H1 (cell line): Measurements from ENCODE around the gene SOS1. TPM values are rescaled to one million over a fixed set of nuclear protein-coding genes. Genes with fewer than 3 reads are reported as not detected.

ENCODE experiments used
- CTCF ChIA-PET: fragments of 300-600 bp; sonication (Branson Sonifier 250); formaldehyde crosslinking; loops from one replicate; lab custom pipeline; 2021; ENCODE audit not compliant: partially characterized antibody; lab: Charles Lee
- POLR2A ChIA-PET: fragments of 300-600 bp; sonication (Branson Sonifier 250); formaldehyde crosslinking; loops from one replicate; lab custom pipeline; 2021; ENCODE audit warnings: inconsistent platforms; ENCODE audit not compliant: partially characterized antibody; lab: Charles Lee
- DNase-seq, 2 experiments: peaks; one replicate each; pipeline versions ENCODE4 v3.0.0 to v3.0.0-alpha.2; 2010 to 2022; ENCODE audit warnings: low spot score in 2 of 2, low read depth in 1 of 2, mixed read lengths in 1 of 2
- FAIRE-seq: peaks from 2 replicates; lab custom pipeline; 2011; peaks lifted over from hg19 to GRCh38; lab: Jason Lieb, UNC
- H2AFZ ChIP-seq: 2 replicates; pipeline ENCODE4 v1.8.1; 2012; ENCODE audit warnings: low read length, inconsistent platforms
- H2AK5ac ChIP-seq: 2 replicates; pipeline ENCODE4 v1.6.1; 2013; ENCODE audit warnings: low read depth, low read length
- H2BK120ac ChIP-seq: replicated peaks from 2 replicates; pipeline ENCODE3; 2013; ENCODE audit warnings: low read depth, low read length, inconsistent platforms
- H2BK12ac ChIP-seq: 2 replicates; pipeline ENCODE4 v1.6.1; 2013; ENCODE audit warnings: low read depth, low read length
- H2BK15ac ChIP-seq: 2 replicates; pipeline ENCODE4 v1.6.1; 2013; ENCODE audit warnings: low read length
- H2BK20ac ChIP-seq: 2 replicates; pipeline ENCODE4 v1.6.1; 2013; ENCODE audit warnings: low read length
- H2BK5ac ChIP-seq: 2 replicates; pipeline ENCODE4 v1.6.1; 2013; ENCODE audit warnings: low read depth, low read length
- H3K14ac ChIP-seq: 2 replicates; pipeline ENCODE4 v1.6.1; 2013; ENCODE audit warnings: inconsistent platforms; ENCODE audit not compliant: insufficient read length
- H3K18ac ChIP-seq: 2 replicates; pipeline ENCODE4 v1.6.1; 2013; ENCODE audit warnings: low read length; ENCODE audit errors: extremely low read depth
- H3K23ac ChIP-seq: 2 replicates; pipeline ENCODE4 v1.6.1; 2013; ENCODE audit warnings: inconsistent platforms; ENCODE audit not compliant: insufficient read length
- H3K23me2 ChIP-seq: 2 replicates; pipeline ENCODE4 v1.6.1; 2013; ENCODE audit warnings: low read depth, low read length
- H3K27ac ChIP-seq: 2 replicates; pipeline ENCODE4 v1.6.1; 2011; ENCODE audit warnings: low read depth, low read length, inconsistent platforms
- H3K27me3 ChIP-seq, 4 experiments: replicated peaks in 1 of 4; 1 replicate in 1 of 4; 2 replicates in 3 of 4; pipeline versions ENCODE4 v1.6.1 to v1.8.1; 2011 to 2013; ENCODE audit warnings: low read length in 3 of 4, mild to moderate bottlenecking in 3 of 4, inconsistent platforms in 2 of 4, mixed read lengths in 2 of 4, moderate library complexity in 1 of 4; ENCODE audit not compliant: control insufficient read depth in 3 of 4, insufficient read depth in 3 of 4; ENCODE audit errors: extremely low read depth in 1 of 4
- H3K36me3 ChIP-seq, 4 experiments: 2 replicates each; pipeline versions ENCODE4 v1.6.1 to v1.8.1; 2011 to 2013; ENCODE audit warnings: mild to moderate bottlenecking in 4 of 4, low read length in 3 of 4, moderate library complexity in 2 of 4, control low read depth in 1 of 4, inconsistent platforms in 1 of 4; ENCODE audit not compliant: insufficient read depth in 4 of 4, control insufficient read depth in 2 of 4
- H3K4ac ChIP-seq: replicated peaks from 2 replicates; pipeline ENCODE3; 2013; ENCODE audit warnings: low read length, low read depth, mixed read lengths, inconsistent platforms; ENCODE audit not compliant: insufficient read length
- H3K4me1 ChIP-seq, 4 experiments: replicated peaks in 1 of 4; 1 replicate in 1 of 4; 2 replicates in 3 of 4; pipeline versions ENCODE4 v1.6.1 to v1.8.1; 2011 to 2013; ENCODE audit warnings: low read length in 3 of 4, inconsistent platforms in 2 of 4, mixed read lengths in 1 of 4; ENCODE audit not compliant: insufficient read depth in 4 of 4, control insufficient read depth in 3 of 4
- H3K4me2 ChIP-seq, 2 experiments: 2 replicates each; pipeline versions ENCODE4 v1.6.1 to v1.8.1; 2011 to 2013; ENCODE audit warnings: low read depth in 2 of 2, low read length in 2 of 2, control low read depth in 1 of 2, inconsistent platforms in 1 of 2, mild to moderate bottlenecking in 1 of 2; ENCODE audit not compliant: insufficient read depth in 1 of 2
- H3K4me3 ChIP-seq, 4 experiments: fragments of 200-600, 300-600 bp in 1 of 4; sonication (generic), shearing (Covaris generic), sonication (Bioruptor Twin) in 1 of 4; 2 replicates each; pipeline versions ENCODE4 v1.5.1 to v1.8.1; 2011 to 2016; ENCODE audit warnings: low read length in 4 of 4, low read depth in 3 of 4, control low read depth in 2 of 4, inconsistent platforms in 2 of 4, mild to moderate bottlenecking in 2 of 4, mixed read lengths in 1 of 4, moderate library complexity in 1 of 4; ENCODE audit not compliant: insufficient read depth in 2 of 4; ENCODE audit errors: extremely low read depth in 1 of 4
- H3K56ac ChIP-seq: replicated peaks from 2 replicates; pipeline ENCODE3; 2013; ENCODE audit warnings: low read depth, mild to moderate bottlenecking, mixed read lengths, low read length, inconsistent platforms; ENCODE audit not compliant: insufficient read length
- H3K79me1 ChIP-seq: 2 replicates; pipeline ENCODE4 v1.6.1; 2013; ENCODE audit warnings: low read depth, low read length, control low read depth
- H3K79me2 ChIP-seq, 2 experiments: 2 replicates each; pipeline versions ENCODE4 v1.6.1 to v1.8.1; 2012 to 2013; ENCODE audit warnings: low read length in 2 of 2, mild to moderate bottlenecking in 2 of 2, inconsistent platforms in 1 of 2; ENCODE audit not compliant: insufficient read depth in 2 of 2, control insufficient read depth in 1 of 2
- H3K9ac ChIP-seq, 4 experiments: replicated peaks in 1 of 4; 1 replicate in 1 of 4; 2 replicates in 3 of 4; pipeline versions ENCODE4 v1.6.1 to v1.8.1; 2011 to 2013; ENCODE audit warnings: low read depth in 3 of 4, low read length in 3 of 4, control low read depth in 2 of 4, mild to moderate bottlenecking in 2 of 4, moderate library complexity in 2 of 4, inconsistent platforms in 1 of 4; ENCODE audit errors: extremely low read depth in 1 of 4
- H3K9me3 ChIP-seq, 2 experiments: 2 replicates each; pipeline versions ENCODE4 v1.6.1 to v1.8.1; 2012 to 2013; ENCODE audit warnings: mild to moderate bottlenecking in 2 of 2, moderate library complexity in 2 of 2, control low read depth in 1 of 2, inconsistent platforms in 1 of 2, low read depth in 1 of 2, low read length in 1 of 2, mixed read lengths in 1 of 2; ENCODE audit not compliant: insufficient read depth in 2 of 2
- H4K20me1 ChIP-seq, 2 experiments: replicated peaks in 1 of 2; 2 replicates each; pipeline versions ENCODE3 to v1.8.1; 2011 to 2013; ENCODE audit warnings: inconsistent platforms in 2 of 2, low read length in 2 of 2, mild to moderate bottlenecking in 1 of 2; ENCODE audit not compliant: insufficient read depth in 2 of 2, control insufficient read depth in 1 of 2
- H4K5ac ChIP-seq: 2 replicates; pipeline ENCODE4 v1.6.1; 2013; ENCODE audit warnings: low read length, low read depth, mixed read lengths, inconsistent platforms; ENCODE audit not compliant: insufficient read length
- H4K8ac ChIP-seq: 2 replicates; pipeline ENCODE4 v1.8.0; 2013; ENCODE audit warnings: mild to moderate bottlenecking, moderate library complexity, low read length, inconsistent platforms; ENCODE audit not compliant: insufficient read depth; ENCODE audit errors: extremely low read depth
- H4K91ac ChIP-seq: replicated peaks from 2 replicates; pipeline ENCODE3; 2013; ENCODE audit warnings: low read length, mixed read lengths, inconsistent platforms; ENCODE audit not compliant: insufficient read length
- BCL11A ChIP-seq, 2 experiments: IDR thresholded peaks; one replicate each; pipeline ENCODE4 v1.6.1; 2011; ENCODE audit warnings: low read depth in 2 of 2, low read length in 2 of 2, mild to moderate bottlenecking in 2 of 2
- KDM4A ChIP-seq: IDR thresholded peaks from one replicate; pipeline ENCODE4 v1.7.1; 2012; ENCODE audit warnings: low read depth, mild to moderate bottlenecking, moderate library complexity, low read length, inconsistent platforms; ENCODE audit not compliant: severe bottlenecking
- RFX5 ChIP-seq: IDR thresholded peaks from 2 replicates; pipeline ENCODE4 v1.6.1; 2011; ENCODE audit warnings: low read depth, low read length, improper control_type of control experiment, borderline replicate concordance
- TEAD4 ChIP-seq: IDR thresholded peaks from 2 replicates; pipeline ENCODE4 v1.6.1; 2012; ENCODE audit warnings: low read depth, low read length, inconsistent platforms, mixed read lengths
- WGBS, 2 experiments: shearing (Covaris generic) in 1 of 2; methylation state at CpG; one replicate each; pipeline versions ENCODE4 v1.1.6 to v1.1.7; 2013 to 2015; ENCODE audit warnings: low lambda C conversion rate in 2 of 2, mixed read lengths in 2 of 2, inconsistent platforms in 1 of 2, low coverage in 1 of 2, missing lambda C conversion rate in 1 of 2; ENCODE audit not compliant: insufficient replicate concordance in 2 of 2, insufficient coverage in 1 of 2, insufficient read length in 1 of 2; ENCODE audit errors: extremely low coverage in 1 of 2, missing lambda C conversion rate in 1 of 2; 5-methylcytosine and 5-hydroxymethylcytosine counted together
- polyA plus RNA-seq, 7 experiments: library from polyadenylated mRNA; depleted of rRNA in 3 of 7; stranded (reverse) in 5 of 7; unstranded in 2 of 7; fragments of >200 nt in 5 of 7; fragments of 200-250 nt in 2 of 7; gene quantifications; 1 replicate in 5 of 7; 2 replicates in 1 of 7; 4 replicates in 1 of 7; pipeline versions ENCODE4 v1.2.1 to v1.2.3, GENCODE V29; 2011 to 2013; ENCODE audit warnings: missing spikeins in 2 of 7, mixed read lengths in 2 of 7
- total RNA-seq: library from RNA; stranded (reverse); fragmentation: NEBNext Ultra II Directional; extraction: Animal tissue kit (Norgen Biotek cat#: 25700); gene quantifications from 2 replicates; pipeline ENCODE4 v1.2.1, GENCODE V29; 2021
- TF ChIP-seq, protein P1 (sequence below), 3 experiments: IDR thresholded peaks; 1 replicate in 2 of 3; 2 replicates in 1 of 3; pipeline versions ENCODE4 v1.5.1 to v1.6.1; 2011; ENCODE audit warnings: low read length in 3 of 3, mild to moderate bottlenecking in 3 of 3, inconsistent platforms in 2 of 3, low read depth in 1 of 3, moderate library complexity in 1 of 3; ENCODE audit not compliant: insufficient read depth in 1 of 3; ENCODE audit errors: control extremely low read depth in 1 of 3

The SOS1 gene
- total and polyA plus RNA-seq, 2 of the 8 experiments (the other 6 are each of a cell fraction or from before 2014, with no cell fraction given) = 25.7 to 27.0 TPM

DNA sequence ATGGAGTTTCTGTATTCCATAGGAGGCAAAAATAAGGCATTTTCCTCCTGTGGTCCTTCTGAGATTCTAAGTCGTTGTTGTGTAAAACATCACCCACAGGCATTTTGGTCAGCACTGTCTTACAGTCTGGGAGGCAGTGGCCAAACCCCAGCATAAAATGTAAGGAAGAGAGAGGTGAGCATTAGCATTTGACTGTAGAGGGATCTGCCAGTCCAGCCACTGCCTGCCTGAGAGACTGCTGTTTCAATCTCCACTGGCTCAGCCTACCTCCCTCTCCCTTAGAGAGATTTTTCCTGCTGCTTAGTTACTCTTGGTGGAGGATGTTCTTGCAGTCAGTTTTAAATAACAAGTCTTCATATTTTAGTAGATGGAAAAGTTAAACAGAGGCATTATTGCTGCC, 154.2 kb downstream of the SOS1 start:
- Histone ChIP-seq H4K8ac (no peak overlapping the region), H3K4ac (no peak overlapping the region), H3K27ac (no peak overlapping the region), H3K56ac (no peak overlapping the region), H3K4me2 (no peak overlapping the region), H2AK5ac (no peak overlapping the region), H2BK15ac (no peak overlapping the region), H4K20me1 (no peaks in the 10 kb centered on the region)
- POLR2A ChIA-PET = no interaction called here
- TF ChIP-seq TEAD4 (no peak), RFX5 (no peak), BCL11A (IDR thresholded peaks at IDR 0.05; ENCODE audit: low read depth in 2 of 2, low read length in 2 of 2) (no peak), KDM4A (no peak)
- TF ChIP-seq, protein P1, sequence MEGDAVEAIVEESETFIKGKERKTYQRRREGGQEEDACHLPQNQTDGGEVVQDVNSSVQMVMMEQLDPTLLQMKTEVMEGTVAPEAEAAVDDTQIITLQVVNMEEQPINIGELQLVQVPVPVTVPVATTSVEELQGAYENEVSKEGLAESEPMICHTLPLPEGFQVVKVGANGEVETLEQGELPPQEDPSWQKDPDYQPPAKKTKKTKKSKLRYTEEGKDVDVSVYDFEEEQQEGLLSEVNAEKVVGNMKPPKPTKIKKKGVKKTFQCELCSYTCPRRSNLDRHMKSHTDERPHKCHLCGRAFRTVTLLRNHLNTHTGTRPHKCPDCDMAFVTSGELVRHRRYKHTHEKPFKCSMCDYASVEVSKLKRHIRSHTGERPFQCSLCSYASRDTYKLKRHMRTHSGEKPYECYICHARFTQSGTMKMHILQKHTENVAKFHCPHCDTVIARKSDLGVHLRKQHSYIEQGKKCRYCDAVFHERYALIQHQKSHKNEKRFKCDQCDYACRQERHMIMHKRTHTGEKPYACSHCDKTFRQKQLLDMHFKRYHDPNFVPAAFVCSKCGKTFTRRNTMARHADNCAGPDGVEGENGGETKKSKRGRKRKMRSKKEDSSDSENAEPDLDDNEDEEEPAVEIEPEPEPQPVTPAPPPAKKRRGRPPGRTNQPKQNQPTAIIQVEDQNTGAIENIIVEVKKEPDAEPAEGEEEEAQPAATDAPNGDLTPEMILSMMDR (IDR thresholded peaks at IDR 0.05; ENCODE audit: control extremely low read depth in 1 of 3, insufficient read depth in 1 of 3, low read depth in 1 of 3, low read length in 3 of 3) = no peak
- TF ChIP-seq, all 59 proteins: peak for 0
- 58% methylated on average over 1 of the region's 1 CpG; no CpG with 5 or more reads in 1 of the 2 experiments for WGBS, 2 experiments
- Histone ChIP-seq H2BK120ac (no peak overlapping the region), H2AFZ (no peak overlapping the region), H3K9ac (no peak overlapping the region), H4K91ac (no peak overlapping the region), H3K79me2 (no peaks in the 10 kb centered on the region), H3K9me3 (no peaks in the 10 kb centered on the region; a peak in 1 of 4 replicates), H2BK12ac (no peak overlapping the region), H3K4me3 (no peak overlapping the region), H3K79me1 (no peaks in the 10 kb centered on the region), H3K18ac (no peak overlapping the region), H3K4me1 (peaks cover 0 to 11% (median 1%) of the 10 kb centered on the region in 4 experiments; a peak in 1 of 7 replicates), H3K36me3 (no peaks in the 10 kb centered on the region), H3K14ac (no peak overlapping the region), H2BK20ac (no peak overlapping the region), H2BK5ac (no peak overlapping the region), H3K23me2 (no peaks in the 10 kb centered on the region), H4K5ac (no peak overlapping the region), H3K23ac (no peak overlapping the region), H3K27me3 (peaks cover 0 to 2% (median 0%) of the 10 kb centered on the region in 4 experiments; a peak in 1 of 7 replicates)
- DNase-seq (no peak), FAIRE-seq (no peak)
- CTCF ChIA-PET = interaction anchor here (1.2 kb wide), 1 partner anchor 26 kb away, joined by 3 read pairs; no protein-coding TSS in a partner anchor
